ENCODE results near the gene EIF1AD. TPM values are rescaled to one million over a fixed set of nuclear protein-coding genes. Genes with fewer than 3 reads are reported as not detected.
A peak's percentile ranks its signal among the peaks of the same experiment; 100 is the strongest.
"Not testable (repeated sequence)": the region's sequence is repeated elsewhere in the genome, so short reads cannot be mapped to it uniquely, and the experiment has no call there.

The EIF1AD gene
- total RNA-seq, 1 donor from 2014 or later, result 58.0 TPM

GRCh38 chr11:65952052-65952521, 49.9 kb downstream of the EIF1AD start:
- peaks cover 4% of the 10 kb centered on the region for H3K27me3 Mint-ChIP-seq (ENCODE audit: low read depth)
- H3K27ac Mint-ChIP-seq (ENCODE audit: unreplicated experiment), result no peak overlapping the region

GRCh38 chr11:65951641-65952040, 50.3 kb downstream of the EIF1AD start:
- DNase-seq (ENCODE audit: low read depth, low spot score); H3K9me3 Mint-ChIP-seq; H3K4me1 Mint-ChIP-seq: not testable (repeated sequence)

More at GRCh38 chr11:65952052-65952521, 49.9 kb downstream of the EIF1AD start:
- Mint-ChIP-seq H3K36me3 (ENCODE audit: low read depth) (no peaks in the 10 kb centered on the region), H3K9me3 (no peaks in the 10 kb centered on the region), H3K4me3 (no peak overlapping the region), H3K4me1 (no peaks in the 10 kb centered on the region)
- TF ChIP-seq CTCF (conservative IDR thresholded peaks at IDR 0.05), result no peak
- DNase-seq (ENCODE audit: low read depth, low spot score), result no peak

GRCh38 chr11:65950711-65951110, 51.2 kb downstream of the EIF1AD start:
- not testable (repeated sequence) for H3K27me3 Mint-ChIP-seq (ENCODE audit: low read depth); H3K4me3 Mint-ChIP-seq; H3K27ac Mint-ChIP-seq (ENCODE audit: unreplicated experiment)

More at GRCh38 chr11:65951641-65952040, 50.3 kb downstream of the EIF1AD start:
- H3K27me3 Mint-ChIP-seq (ENCODE audit: low read depth); H3K4me3 Mint-ChIP-seq; H3K36me3 Mint-ChIP-seq (ENCODE audit: low read depth); H3K27ac Mint-ChIP-seq (ENCODE audit: unreplicated experiment): not testable (repeated sequence)

GRCh38 chr11:65947603-65948125, 54.3 kb downstream of the EIF1AD start:
- Mint-ChIP-seq H3K4me1 (peaks cover 12% of the 10 kb centered on the region), H3K36me3 (ENCODE audit: low read depth) (no peaks in the 10 kb centered on the region), H3K4me3 (no peak overlapping the region), H3K27me3 (ENCODE audit: low read depth) (peaks cover 4% of the 10 kb centered on the region), H3K27ac (ENCODE audit: unreplicated experiment) (no peak overlapping the region), H3K9me3 (no peaks in the 10 kb centered on the region)
- no peak for TF ChIP-seq CTCF (conservative IDR thresholded peaks at IDR 0.05)
- no peak for DNase-seq (ENCODE audit: low read depth, low spot score)

More at GRCh38 chr11:65950711-65951110, 51.2 kb downstream of the EIF1AD start:
- not testable (repeated sequence) for H3K4me1 Mint-ChIP-seq; DNase-seq (ENCODE audit: low read depth, low spot score); H3K36me3 Mint-ChIP-seq (ENCODE audit: low read depth); H3K9me3 Mint-ChIP-seq

- DNase-seq (ENCODE audit: low read depth, low spot score), result no peak
- no peak for TF ChIP-seq CTCF (conservative IDR thresholded peaks at IDR 0.05)
- Mint-ChIP-seq H3K27ac (ENCODE audit: unreplicated experiment) (no peak overlapping the region), H3K27me3 (ENCODE audit: low read depth) (peaks cover 4% of the 10 kb centered on the region), H3K9me3 (no peaks in the 10 kb centered on the region), H3K36me3 (ENCODE audit: low read depth) (no peaks in the 10 kb centered on the region), H3K4me3 (no peak overlapping the region), H3K4me1 (peaks cover 12% of the 10 kb centered on the region)
Measured at GRCh38 chr11:65947133-65947532, 54.8 kb downstream of the EIF1AD start.

GRCh38 chr11:65946655-65947054, 55.3 kb downstream of the EIF1AD start:
- no peak for DNase-seq (ENCODE audit: low read depth, low spot score)
- Mint-ChIP-seq H3K9me3 (no peaks in the 10 kb centered on the region), H3K36me3 (ENCODE audit: low read depth) (no peaks in the 10 kb centered on the region), H3K27ac (ENCODE audit: unreplicated experiment) (peak overlapping the region; percentile 50), H3K4me1 (peaks cover 12% of the 10 kb centered on the region), H3K27me3 (ENCODE audit: low read depth) (peaks cover 4% of the 10 kb centered on the region), H3K4me3 (no peak overlapping the region)
- TF ChIP-seq CTCF (conservative IDR thresholded peaks at IDR 0.05), result no peak

Other genes with a start within 250 kb of the EIF1AD start
- gene AP5B1, start 221.2 kb downstream of the EIF1AD start, total RNA-seq, result 10.7 and 10.8 TPM in 2 replicates
- not detected in 2 replicates for gene OVOL1, start 215.1 kb downstream of the EIF1AD start, total RNA-seq
- gene SNX32, start 168.2 kb downstream of the EIF1AD start, total RNA-seq, result 1.9 and 2.4 TPM in 2 replicates
- gene CFL1, start 144.0 kb downstream of the EIF1AD start, total RNA-seq, result 1,357 and 1,437 TPM in 2 replicates
- 63.8 and 73.5 TPM in 2 replicates for gene MUS81, start 141.7 kb downstream of the EIF1AD start, total RNA-seq
- gene EFEMP2, start 129.4 kb downstream of the EIF1AD start, total RNA-seq, result 36.0 and 38.0 TPM in 2 replicates
- not detected in 2 replicates for gene CTSW, start 122.3 kb downstream of the EIF1AD start, total RNA-seq
- gene FIBP, start 113.7 kb downstream of the EIF1AD start, total RNA-seq, result 88.1 and 90.0 TPM in 2 replicates
- gene CCDC85B, start 111.5 kb downstream of the EIF1AD start, total RNA-seq, result 29.3 and 29.4 TPM in 2 replicates
- gene FOSL1, start 101.8 kb downstream of the EIF1AD start, total RNA-seq, result 4.2 and 4.7 TPM in 2 replicates
- 25.7 and 27.2 TPM in 2 replicates for gene C11orf68, start 83.1 kb downstream of the EIF1AD start, total RNA-seq
- gene DRAP1, start 82.7 kb downstream of the EIF1AD start, total RNA-seq, result 101 and 110 TPM in 2 replicates
- gene TSGA10IP, start 56.7 kb downstream of the EIF1AD start, total RNA-seq, result 1.8 and 2.7 TPM in 2 replicates
- gene SART1, start 40.4 kb downstream of the EIF1AD start, total RNA-seq, result 64.7 and 66.4 TPM in 2 replicates
- 348 and 358 TPM in 2 replicates for gene BANF1, start 346 bp upstream of the EIF1AD start, total RNA-seq
- gene CST6, start 9.9 kb upstream of the EIF1AD start, total RNA-seq, result not detected in 2 replicates
- not detected in 2 replicates for gene CATSPER1, start 24.3 kb upstream of the EIF1AD start, total RNA-seq
- gene GAL3ST3, start 47.0 kb upstream of the EIF1AD start, total RNA-seq, result 8.7 and 9.7 TPM in 2 replicates
- gene SF3B2, start 50.2 kb upstream of the EIF1AD start, total RNA-seq, result 261 and 262 TPM in 2 replicates
- 47.9 and 54.3 TPM in 2 replicates for gene PACS1, start 68.1 kb upstream of the EIF1AD start, total RNA-seq